HEK293 (cell line): Measurements from ENCODE around the gene DGKH.

Experiments
- CTCF ChIA-PET: fragments of 350-600 bp; formaldehyde crosslinking; extraction: SDS; loops from one replicate; lab custom pipeline; 2021; ENCODE audit warnings: antibody characterized with exemption; lab: Yijun Ruan, JAX
- POLR2A ChIA-PET: fragments of 300-600 bp; formaldehyde crosslinking; extraction: SDS; loops from one replicate; lab custom pipeline; 2020; ENCODE audit warnings: antibody characterized with exemption, inconsistent platforms; lab: Yijun Ruan, JAX
- H3K27ac ChIP-seq: fragments of 200-500 bp; sonication (Bioruptor generic); 2 replicates; pipeline ENCODE4 v1.5.1; 2014; ENCODE audit warnings: low read depth, low read length, control low read depth, inconsistent platforms; ENCODE audit errors: extremely low read depth
- H3K36me3 ChIP-seq, 2 experiments: fragments of 200-500 bp in 1 of 2; sonication (Bioruptor generic) in 1 of 2; 1 replicate in 1 of 2; 2 replicates in 1 of 2; pipeline ENCODE4 v1.5.1; 2014 to 2017; ENCODE audit warnings: inconsistent platforms in 2 of 2, low read length in 2 of 2; ENCODE audit not compliant: control insufficient read depth in 2 of 2, insufficient read depth in 1 of 2
- H3K4me1 ChIP-seq: fragments of 200-500 bp; sonication (Bioruptor generic); 2 replicates; pipeline ENCODE4 v1.5.1; 2014; ENCODE audit warnings: mild to moderate bottlenecking, low read length, inconsistent platforms; ENCODE audit not compliant: control insufficient read depth, insufficient read depth
- H3K4me3 ChIP-seq: 2 replicates; pipeline ENCODE4 v1.5.1; 2011; ENCODE audit warnings: low read depth, mild to moderate bottlenecking, control low read depth, low read length, moderate library complexity
- H3K9me3 ChIP-seq: fragments of 200-500 bp; sonication (Bioruptor generic); 2 replicates; pipeline ENCODE4 v1.5.1; 2014; ENCODE audit warnings: low read depth, low read length, inconsistent platforms; ENCODE audit not compliant: control insufficient read depth, insufficient read depth
- FEZF1 ChIP-seq: fragments of 450-650 bp; formaldehyde crosslinking; IDR thresholded peaks from 2 replicates; pipeline ENCODE4 v1.5.1; 2016; ENCODE audit warnings: missing biosample characterization, missing genetic modification characterization
- KLF10 ChIP-seq: fragments of 450-650 bp; IDR thresholded peaks from 2 replicates; pipeline ENCODE4 v1.5.1; 2018; ENCODE audit warnings: missing biosample characterization, mild to moderate bottlenecking, missing genetic modification characterization
- PRDM1 ChIP-seq: fragments of 450-650 bp; formaldehyde crosslinking; IDR thresholded peaks from 2 replicates; pipeline ENCODE4; 2016; ENCODE audit warnings: missing biosample characterization, missing genetic modification characterization
- TCF7L2 ChIP-seq: IDR thresholded peaks from 2 replicates; pipeline ENCODE4 v1.6.1; 2011; ENCODE audit warnings: low read depth, mild to moderate bottlenecking, inconsistent platforms, low read length, moderate library complexity, borderline replicate concordance
- ZFP3 ChIP-seq: fragments of 450-650 bp; formaldehyde crosslinking; IDR thresholded peaks from 2 replicates; pipeline ENCODE4 v1.5.1; 2016; ENCODE audit warnings: low read depth, missing biosample characterization, missing genetic modification characterization
- ZNF221 ChIP-seq: fragments of 450-650 bp; formaldehyde crosslinking; IDR thresholded peaks from 2 replicates; pipeline ENCODE4 v1.5.1; 2017; ENCODE audit warnings: missing biosample characterization, missing genetic modification characterization, borderline replicate concordance
- ZNF23 ChIP-seq: fragments of 450-650 bp; formaldehyde crosslinking; IDR thresholded peaks from 2 replicates; pipeline ENCODE4 v1.5.1; 2016; ENCODE audit warnings: missing biosample characterization, missing genetic modification characterization, borderline replicate concordance
- ZNF266 ChIP-seq: fragments of 450-650 bp; formaldehyde crosslinking; IDR thresholded peaks from 2 replicates; pipeline ENCODE4 v1.5.1; 2016; ENCODE audit warnings: missing biosample characterization, missing genetic modification characterization, low read depth
- ZNF354C ChIP-seq: fragments of 450-650 bp; formaldehyde crosslinking; IDR thresholded peaks from 2 replicates; pipeline ENCODE4 v1.5.1; 2016; ENCODE audit warnings: missing biosample characterization, missing genetic modification characterization, low read depth, borderline replicate concordance
- ZNF37A ChIP-seq: fragments of 450-650 bp; IDR thresholded peaks from 2 replicates; pipeline ENCODE4 v1.5.1; 2018; ENCODE audit warnings: missing biosample characterization, missing genetic modification characterization
- ZNF518A ChIP-seq: fragments of 450-650 bp; formaldehyde crosslinking; conservative IDR thresholded peaks from 2 replicates; pipeline ENCODE4 v1.5.1; 2016; ENCODE audit warnings: low read depth, missing biosample characterization, missing genetic modification characterization
- ZNF548 ChIP-seq: fragments of 450-650 bp; formaldehyde crosslinking; IDR thresholded peaks from 2 replicates; pipeline ENCODE4 v1.5.1; 2016; ENCODE audit warnings: missing biosample characterization, missing genetic modification characterization
- ZNF555 ChIP-seq: fragments of 450-650 bp; formaldehyde crosslinking; conservative IDR thresholded peaks from 2 replicates; pipeline ENCODE4 v1.5.1; 2017; ENCODE audit warnings: missing biosample characterization, mild to moderate bottlenecking, missing genetic modification characterization, inconsistent platforms
- ZNF610 ChIP-seq: fragments of 450-650 bp; formaldehyde crosslinking; IDR thresholded peaks from 2 replicates; pipeline ENCODE4 v1.5.1; 2016; ENCODE audit warnings: missing biosample characterization, missing genetic modification characterization, borderline replicate concordance
- ZNF768 ChIP-seq: fragments of 450-650 bp; formaldehyde crosslinking; IDR thresholded peaks from 2 replicates; pipeline ENCODE4 v1.5.1; 2018; ENCODE audit warnings: missing biosample characterization, mild to moderate bottlenecking, missing genetic modification characterization
- ZSCAN16 ChIP-seq: fragments of 450-650 bp; formaldehyde crosslinking; IDR thresholded peaks from 2 replicates; pipeline ENCODE4 v1.5.1; 2016; ENCODE audit warnings: missing biosample characterization, missing genetic modification characterization
- ZXDB ChIP-seq: fragments of 450-650 bp; formaldehyde crosslinking; IDR thresholded peaks from 2 replicates; pipeline ENCODE4 v1.5.1; 2016; ENCODE audit warnings: missing biosample characterization, missing genetic modification characterization
- TF ChIP-seq, protein P1 (sequence below): fragments of 450-650 bp; formaldehyde crosslinking; IDR thresholded peaks from 2 replicates; pipeline ENCODE4 v1.5.1; 2016; ENCODE audit warnings: missing biosample characterization, missing genetic modification characterization, low read depth

The DGKH gene

GRCh38 chr13:42246541-42246940 lies 198.1 kb downstream of the DGKH start:
- H3K9me3 ChIP-seq, result no peaks in the 10 kb centered on the region
- TF ChIP-seq ZNF37A (tag by site-specific recombination), result no peak
- no peak for TF ChIP-seq ZNF266
- no peak for TF ChIP-seq TCF7L2
- no peak for TF ChIP-seq ZNF610 (tag by site-specific recombination)
- H3K36me3 ChIP-seq, result no peaks in the 10 kb centered on the region
- no peak overlapping the region for H3K27ac ChIP-seq
- ChIA-PET POLR2A (no interaction called here), CTCF (no interaction called here)
- no peak overlapping the region for H3K4me3 ChIP-seq
- no peaks in the 10 kb centered on the region for H3K4me1 ChIP-seq

DNA sequence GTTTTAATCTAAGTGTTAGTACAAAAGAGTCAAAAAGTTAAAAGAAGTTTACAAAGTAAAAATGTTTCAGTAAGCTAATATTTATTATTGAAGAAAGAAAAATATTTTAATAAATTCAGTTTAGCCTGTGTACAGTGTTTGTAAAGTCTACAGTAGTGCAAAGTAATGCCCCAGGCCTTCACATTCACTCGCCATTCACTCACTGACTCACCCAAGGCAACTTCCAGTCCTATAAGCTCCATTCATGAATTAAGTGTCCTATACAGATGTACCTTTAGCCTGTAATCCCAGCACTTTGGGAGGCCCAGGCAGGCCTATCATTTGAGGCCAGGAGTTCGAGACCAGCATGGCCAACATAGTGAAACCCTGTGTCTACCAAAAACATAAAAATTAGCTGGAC lies 199.4 kb downstream of the DGKH start:
- Histone ChIP-seq H3K9me3 (no peaks in the 10 kb centered on the region), H3K4me3 (no peak overlapping the region), H3K4me1 (no peaks in the 10 kb centered on the region), H3K27ac (no peak overlapping the region), H3K36me3 (no peaks in the 10 kb centered on the region)
- ChIA-PET CTCF (no interaction called here), POLR2A (no interaction called here)
- TF ChIP-seq ZNF266 (no peak), ZNF354C (tag by site-specific recombination) (no peak), ZSCAN16 (tag by site-specific recombination) (no peak), ZXDB (no peak), ZNF518A (tag by site-specific recombination) (no peak), ZNF23 (tag by site-specific recombination) (no peak), ZNF768 (tag by site-specific recombination) (no peak)

DNA sequence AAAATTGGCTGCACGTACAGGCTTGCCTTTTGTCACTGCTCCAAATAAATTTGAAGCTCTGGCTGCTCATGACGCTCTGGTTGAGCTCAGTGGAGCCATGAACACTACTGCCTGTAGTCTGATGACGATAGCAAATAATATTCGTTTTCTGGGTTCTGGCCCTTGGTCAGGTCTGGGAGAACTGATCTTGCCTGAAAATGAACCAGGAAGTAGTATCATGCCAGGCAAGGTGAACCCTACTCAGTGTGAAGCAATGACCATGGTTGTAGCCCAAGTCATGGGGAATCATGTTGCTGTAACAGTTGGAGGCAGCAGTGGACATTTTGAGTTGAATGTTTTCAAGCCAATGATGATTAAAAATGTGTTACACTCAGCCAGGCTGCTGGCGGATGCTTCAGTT lies 207.4 kb downstream of the DGKH start:
- no peak overlapping the region for H3K4me3 ChIP-seq
- H3K4me1 ChIP-seq, result no peaks in the 10 kb centered on the region
- H3K9me3 ChIP-seq, result no peaks in the 10 kb centered on the region
- TF ChIP-seq ZFP3 (no peak), ZNF548 (no peak), FEZF1 (tag by site-specific recombination) (no peak), KLF10 (tag by site-specific recombination) (no peak), ZNF221 (no peak), ZNF555 (tag by site-specific recombination) (no peak), PRDM1 (tag by site-specific recombination) (no peak)
- TF ChIP-seq, protein P1, sequence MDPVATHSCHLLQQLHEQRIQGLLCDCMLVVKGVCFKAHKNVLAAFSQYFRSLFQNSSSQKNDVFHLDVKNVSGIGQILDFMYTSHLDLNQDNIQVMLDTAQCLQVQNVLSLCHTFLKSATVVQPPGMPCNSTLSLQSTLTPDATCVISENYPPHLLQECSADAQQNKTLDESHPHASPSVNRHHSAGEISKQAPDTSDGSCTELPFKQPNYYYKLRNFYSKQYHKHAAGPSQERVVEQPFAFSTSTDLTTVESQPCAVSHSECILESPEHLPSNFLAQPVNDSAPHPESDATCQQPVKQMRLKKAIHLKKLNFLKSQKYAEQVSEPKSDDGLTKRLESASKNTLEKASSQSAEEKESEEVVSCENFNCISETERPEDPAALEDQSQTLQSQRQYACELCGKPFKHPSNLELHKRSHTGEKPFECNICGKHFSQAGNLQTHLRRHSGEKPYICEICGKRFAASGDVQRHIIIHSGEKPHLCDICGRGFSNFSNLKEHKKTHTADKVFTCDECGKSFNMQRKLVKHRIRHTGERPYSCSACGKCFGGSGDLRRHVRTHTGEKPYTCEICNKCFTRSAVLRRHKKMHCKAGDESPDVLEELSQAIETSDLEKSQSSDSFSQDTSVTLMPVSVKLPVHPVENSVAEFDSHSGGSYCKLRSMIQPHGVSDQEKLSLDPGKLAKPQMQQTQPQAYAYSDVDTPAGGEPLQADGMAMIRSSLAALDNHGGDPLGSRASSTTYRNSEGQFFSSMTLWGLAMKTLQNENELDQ, result no peak
- no peak overlapping the region for H3K27ac ChIP-seq
- ChIA-PET CTCF (no interaction called here), POLR2A (interaction anchor here (0.5 kb wide), 1 partner anchor 1311 kb away, joined by 3 read pairs; no protein-coding TSS in a partner anchor)
- H3K36me3 ChIP-seq, result no peaks in the 10 kb centered on the region
